Uterus (tissue), 4 donors: ENCODE results near the gene PRKCE. TPM values are rescaled to one million over a fixed set of nuclear protein-coding genes. Genes with fewer than 3 reads are reported as not detected.
"Not testable (repeated sequence)": the region's sequence is repeated elsewhere in the genome, so short reads cannot be mapped to it uniquely, and the experiment has no call there.

ENCODE experiments used
- DNase-seq, 2 donors: peaks; one replicate each; pipeline ENCODE4 v3.0.0-alpha.2; 2019 to 2020
- H3K27ac ChIP-seq, 2 donors: fragments of 200-600 bp; sonication (generic); 1 replicate in 1 of 2; 2 replicates in 1 of 2; pipeline ENCODE4 v1.5.1; 2016 to 2018
- H3K27me3 ChIP-seq, 2 donors: fragments of 200-600 bp; sonication (generic); one replicate each; pipeline ENCODE4 v1.5.1; 2018 to 2019; ENCODE audit warnings: control low read depth in 1 of 2
- H3K36me3 ChIP-seq, 2 donors: fragments of 200-600 bp; sonication (generic); one replicate each; pipeline ENCODE4 v1.5.1; 2019; ENCODE audit warnings: control low read depth in 1 of 2
- H3K4me1 ChIP-seq, 2 donors: fragments of 200-600 bp; sonication (generic); one replicate each; pipeline ENCODE4 v1.5.1; 2018 to 2019; ENCODE audit warnings: control low read depth in 1 of 2
- H3K4me3 ChIP-seq, 2 donors: fragments of 200-600 bp; sonication (generic); 1 replicate in 1 of 2; 2 replicates in 1 of 2; pipeline ENCODE4 v1.5.1; 2018 to 2019; ENCODE audit warnings: mild to moderate bottlenecking in 1 of 2
- H3K9me3 ChIP-seq, 2 donors: fragments of 200-600 bp; sonication (generic); one replicate each; pipeline ENCODE4 v1.5.1; 2019; ENCODE audit warnings: control low read depth in 1 of 2
- CTCF ChIP-seq, 4 experiments: fragments of 200-600 bp in 2 of 4; fragments of 450-650 bp in 2 of 4; sonication (generic) in 2 of 4; IDR thresholded peaks; one replicate each; pipeline ENCODE4 v1.5.1; 2016 to 2019; ENCODE audit warnings: antibody characterized with exemption in 4 of 4, mild to moderate bottlenecking in 2 of 4, moderate library complexity in 1 of 4
- POLR2A ChIP-seq, 2 donors: fragments of 450-650 bp; IDR thresholded peaks; one replicate each; pipeline ENCODE4 v1.6.1; 2016; ENCODE audit warnings: antibody characterized with exemption in 2 of 2, mild to moderate bottlenecking in 1 of 2, moderate library complexity in 1 of 2
- intact Hi-C: fragments of 100-400 bp; cut with DNase I; formaldehyde crosslinking; loops from one replicate; pipeline ENCODE4 v1.15.1; 2023; ENCODE audit warnings: low total_unique reads
- total RNA-seq, 4 donors: library from RNA; depleted of rRNA in 3 of 4; stranded (reverse); fragments of >200 nt in 3 of 4; gene quantifications; one replicate each; pipeline versions ENCODE4 v1.1.0 to v1.2.4, GENCODE V29; 2014 to 2023
- donor health status: DM: yes; HTN: yes; CAD: no.

Gene PRKCE
- total RNA-seq, 4 donors from 2014 or later = 3.8 to 47.6 (median 14.2) TPM

GRCh38 chr2:45889620-45890370, 238.3 kb downstream of the PRKCE start:
- H3K27ac ChIP-seq = peak overlapping the region in 1 of 2 donors; percentile 79
- no peak overlapping the region for H3K4me3 ChIP-seq
- H3K9me3 ChIP-seq = no peaks in the 10 kb centered on the region
- H3K27me3 ChIP-seq = no peaks in the 10 kb centered on the region
- H3K4me1 ChIP-seq = peaks cover 9 to 30% of the 10 kb centered on the region in 2 donors
- H3K36me3 ChIP-seq = no peaks in the 10 kb centered on the region
- DNase-seq = no peak
- TF ChIP-seq POLR2A (IDR thresholded peaks at IDR 0.05) = no peak
- no peak for TF ChIP-seq CTCF (IDR thresholded peaks at IDR 0.05)
- intact Hi-C loops = no loop called here

GRCh38 chr2:45890371-45890646, 238.8 kb downstream of the PRKCE start:
- DNase-seq, intact Hi-C loops, H3K27ac ChIP-seq, H3K36me3 ChIP-seq, H3K4me3 ChIP-seq, H3K9me3 ChIP-seq, H3K27me3 ChIP-seq: not testable (repeated sequence)
- peaks cover 5 to 30% of the 10 kb centered on the region in 2 donors for H3K4me1 ChIP-seq

- TF ChIP-seq POLR2A (IDR thresholded peaks at IDR 0.05) (no peak), CTCF (IDR thresholded peaks at IDR 0.05) (no peak)
- no peaks in the 10 kb centered on the region for H3K27me3 ChIP-seq
- H3K27ac ChIP-seq = no peak overlapping the region
- no peak overlapping the region for H3K4me3 ChIP-seq
- H3K4me1 ChIP-seq = peaks cover 4 to 25% of the 10 kb centered on the region in 2 donors
- DNase-seq = no peak
- no peaks in the 10 kb centered on the region for H3K36me3 ChIP-seq
- intact Hi-C loops = no loop called here
- H3K9me3 ChIP-seq = no peaks in the 10 kb centered on the region
Observed at GRCh38 chr2:45890819-45891218, 239.3 kb downstream of the PRKCE start.

- Histone ChIP-seq H3K27me3 (no peaks in the 10 kb centered on the region), H3K4me1 (peaks cover 4 to 17% of the 10 kb centered on the region in 2 donors), H3K4me3 (no peak overlapping the region), H3K36me3 (no peaks in the 10 kb centered on the region), H3K9me3 (no peaks in the 10 kb centered on the region), H3K27ac (no peak overlapping the region)
- TF ChIP-seq CTCF (IDR thresholded peaks at IDR 0.05) = no peak
- no peak for DNase-seq
- intact Hi-C loops = no loop called here
Observed at GRCh38 chr2:45891719-45892424, 240.4 kb downstream of the PRKCE start.

GRCh38 chr2:45892425-45892745, 240.9 kb downstream of the PRKCE start:
- intact Hi-C loops = no loop called here
- H3K27ac ChIP-seq = no peak overlapping the region
- TF ChIP-seq POLR2A (IDR thresholded peaks at IDR 0.05) = no peak
- TF ChIP-seq CTCF (IDR thresholded peaks at IDR 0.05) = no peak
- DNase-seq = no peak
- H3K9me3 ChIP-seq = no peaks in the 10 kb centered on the region
- H3K36me3 ChIP-seq = no peaks in the 10 kb centered on the region
- H3K27me3 ChIP-seq = no peaks in the 10 kb centered on the region
- H3K4me1 ChIP-seq = peaks cover 4 to 14% of the 10 kb centered on the region in 2 donors
- no peak overlapping the region for H3K4me3 ChIP-seq
